Cerebellar cortex (tissue), 1 donor: ENCODE measurements around the gene ALPL.
"Not testable (repeated sequence)": the region's sequence is repeated elsewhere in the genome, so short reads cannot be mapped to it uniquely, and the experiment has no call there.

ENCODE experiments used
- DNase-seq: peaks from one replicate; pipeline ENCODE4 v3.0.0-alpha.2; 2015; ENCODE audit warnings: low spot score

ALPL gene

GRCh38 chr1:21507511-21508270 is 1.5 kb upstream of the ALPL start:
- no peak for DNase-seq

- peak; percentile 23 for DNase-seq
Measured at GRCh38 chr1:21508580-21509350, 458 bp upstream of the ALPL start.

GRCh38 chr1:21510113-21510493 is 880 bp downstream of the ALPL start:
- no peak for DNase-seq

- DNase-seq = peak; percentile 18
Measured at GRCh38 chr1:21510885-21511578, 1.8 kb downstream of the ALPL start.

- DNase-seq = peak; percentile 7
Measured at GRCh38 chr1:21511579-21512522, 2.6 kb downstream of the ALPL start.

- DNase-seq = no peak
Measured at GRCh38 chr1:21514245-21514644, 5.0 kb downstream of the ALPL start.

GRCh38 chr1:21517161-21517589 is 8.0 kb downstream of the ALPL start:
- no peak for DNase-seq

GRCh38 chr1:21517660-21518480 is 8.6 kb downstream of the ALPL start:
- no peak for DNase-seq

- DNase-seq = no peak
Measured at GRCh38 chr1:21518774-21519455, 9.7 kb downstream of the ALPL start.

- not testable (repeated sequence) for DNase-seq
Measured at GRCh38 chr1:21519486-21520070, 10.4 kb downstream of the ALPL start.

- DNase-seq = no peak
Measured at GRCh38 chr1:21520899-21521716, 11.9 kb downstream of the ALPL start.

- no peak for DNase-seq
Measured at GRCh38 chr1:21521717-21522060, 12.5 kb downstream of the ALPL start.

- DNase-seq = no peak
Measured at GRCh38 chr1:21522525-21523038, 13.4 kb downstream of the ALPL start.

GRCh38 chr1:21523297-21523813 is 14.1 kb downstream of the ALPL start:
- DNase-seq = no peak

- DNase-seq = no peak
Measured at GRCh38 chr1:21524220-21524619, 15.0 kb downstream of the ALPL start.

- peak; percentile 28 for DNase-seq
Measured at GRCh38 chr1:21524686-21525339, 15.6 kb downstream of the ALPL start.

GRCh38 chr1:21525340-21525717 is 16.1 kb downstream of the ALPL start:
- DNase-seq = no peak

GRCh38 chr1:21526441-21526840 is 17.2 kb downstream of the ALPL start:
- no peak for DNase-seq
